G401 (cell line): Measurements from ENCODE around the gene SLC25A47. TPM values are rescaled to one million over a fixed set of nuclear protein-coding genes. Genes with fewer than 3 reads are reported as not detected.
"Not testable (repeated sequence)": the region's sequence is repeated elsewhere in the genome, so short reads cannot be mapped to it uniquely, and the experiment has no call there.

Source experiments
- DNase-seq: peaks from one replicate; pipeline ENCODE4 v3.0.0-alpha.2; 2015; ENCODE audit warnings: low spot score
- in situ Hi-C: cut with HindIII; loops from 2 replicates; pipeline ENCODE4 v1.10.0; 2016; ENCODE audit warnings: low sequenced_read_pairs, mixed read lengths
- total RNA-seq: library from RNA; depleted of rRNA; stranded (reverse); fragments of >200 nt; shearing (Covaris generic); gene quantifications from 2 replicates; pipeline ENCODE4 v1.2.3, GENCODE V29; 2014

The SLC25A47 gene
- total RNA-seq, 1 experiment from 2014 or later, result not detected

- DNase-seq, result no peak
- in situ Hi-C loops, result no loop called here
Observed at GRCh38 chr14:100336618-100337530, 13.7 kb downstream of the SLC25A47 start.

DNA sequence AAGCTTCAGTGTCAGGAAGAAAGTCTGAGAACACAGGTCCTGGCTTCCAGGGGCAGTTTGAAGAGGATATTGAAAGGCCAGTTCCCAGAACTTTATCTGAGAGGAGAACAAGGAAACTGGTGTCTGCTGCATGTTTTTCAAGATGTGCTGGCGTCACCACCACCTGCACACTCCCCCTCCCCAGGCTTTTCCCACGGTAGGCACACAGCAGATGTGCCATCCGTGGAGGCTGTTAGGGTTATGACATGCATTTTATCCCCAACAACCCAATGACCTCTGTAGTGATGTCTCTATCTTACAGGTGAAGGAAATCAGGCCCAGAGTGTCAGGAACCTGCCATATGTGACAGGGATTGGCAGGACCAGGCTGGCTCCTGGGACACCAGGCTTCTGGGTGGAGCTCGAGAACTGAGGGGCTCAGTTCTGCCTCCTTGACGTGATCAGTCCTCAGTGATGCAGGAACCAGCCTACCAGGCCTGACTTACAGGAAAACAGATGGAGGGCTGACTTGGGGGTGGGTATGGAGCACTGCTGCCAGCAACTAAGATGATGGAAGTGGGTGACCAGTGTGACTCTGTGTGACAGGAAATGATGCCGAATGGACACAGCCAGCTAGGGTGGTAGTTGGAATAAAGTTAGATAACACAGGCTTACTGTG is 16.8 kb downstream of the SLC25A47 start:
- no peak for DNase-seq

DNA sequence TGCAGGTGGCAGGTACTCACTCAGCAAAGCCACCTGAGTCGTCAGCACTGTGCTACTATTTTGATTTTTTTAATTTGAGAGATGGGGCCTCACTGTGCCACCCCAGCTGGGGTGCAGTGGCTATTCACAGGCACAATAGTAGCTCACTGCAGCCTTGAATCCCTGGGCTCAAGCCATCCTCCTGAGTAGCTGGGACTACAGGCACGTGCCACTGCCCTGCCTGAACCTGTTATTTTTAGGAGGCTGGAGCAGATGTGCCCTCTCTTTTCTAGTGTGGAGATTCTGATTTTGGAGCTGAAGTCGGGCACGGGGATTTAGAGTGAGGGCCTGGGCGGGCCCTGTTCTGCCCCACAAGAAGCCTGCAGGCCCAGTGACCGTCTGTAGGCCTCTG is 17.3 kb downstream of the SLC25A47 start:
- DNase-seq, result no peak
- in situ Hi-C loops, result no loop called here

More for the DNA sequence above, 16.8 kb downstream of the SLC25A47 start:
- in situ Hi-C loops, result no loop called here

DNA sequence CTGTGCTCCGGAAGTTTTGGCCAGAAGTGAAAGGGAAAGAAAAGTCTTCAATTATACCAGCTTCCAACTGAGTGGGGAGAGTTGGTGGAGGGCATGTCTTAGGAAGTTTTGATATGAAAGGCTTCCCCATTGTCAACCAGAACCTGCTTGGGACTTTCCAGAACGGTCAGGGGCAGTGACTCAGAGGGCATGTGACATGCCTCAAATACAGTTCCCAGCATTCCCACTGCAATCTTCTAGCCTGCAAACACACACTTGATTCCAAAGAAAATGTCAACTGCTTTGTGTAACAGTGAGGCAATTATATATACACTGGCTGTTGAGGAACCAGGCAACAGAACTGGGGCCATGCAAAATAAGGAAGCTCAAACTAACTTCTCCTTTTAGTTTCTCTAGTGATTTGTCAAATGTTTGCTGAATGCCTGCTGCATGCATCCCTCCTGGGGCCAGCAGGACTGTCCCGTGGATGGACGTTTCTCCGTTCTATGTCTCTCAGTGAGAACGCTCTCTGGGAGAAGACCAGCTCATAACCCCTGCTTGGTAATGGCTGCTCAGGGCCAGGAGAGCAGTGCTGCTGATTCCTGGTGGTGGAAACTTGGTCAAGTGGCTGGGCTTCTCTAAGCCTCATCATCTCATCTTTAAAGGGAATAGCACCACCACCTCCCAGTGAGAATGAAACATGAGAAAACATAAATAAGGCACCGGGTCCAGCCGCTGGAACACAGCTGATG is 18.3 kb downstream of the SLC25A47 start:
- in situ Hi-C loops, result no loop called here
- no peak for DNase-seq

- in situ Hi-C loops, result no loop called here
- DNase-seq, result no peak
Observed at GRCh38 chr14:100342195-100342594, 19.1 kb downstream of the SLC25A47 start.

- in situ Hi-C loops, DNase-seq: not testable (repeated sequence)
Observed at GRCh38 chr14:100342826-100343225, 19.7 kb downstream of the SLC25A47 start.

GRCh38 chr14:100344657-100345056 is 21.5 kb downstream of the SLC25A47 start:
- in situ Hi-C loops, DNase-seq: not testable (repeated sequence)

DNA sequence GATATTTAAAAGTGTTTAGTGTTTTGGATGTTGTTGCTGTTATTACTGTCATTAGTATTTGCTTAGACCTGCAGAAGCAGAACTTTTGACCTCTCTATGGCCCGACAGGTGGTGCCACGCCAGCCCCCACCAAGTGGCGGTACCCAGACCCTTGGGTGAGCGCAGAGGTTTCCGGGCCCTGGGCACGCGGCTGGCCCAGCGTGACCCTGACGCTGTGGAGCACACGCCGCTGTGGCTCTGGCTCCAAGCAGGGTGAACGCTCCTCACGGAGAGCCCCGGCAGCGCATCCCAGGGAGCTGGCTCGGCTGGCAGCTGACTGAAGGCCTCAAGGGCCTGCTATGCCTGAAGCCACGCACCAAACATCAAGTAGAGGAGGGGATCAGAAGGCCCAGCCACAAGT is 22.6 kb downstream of the SLC25A47 start:
- in situ Hi-C loops, result no loop called here
- no peak for DNase-seq

- in situ Hi-C loops, result no loop called here
- no peak for DNase-seq
Observed at GRCh38 chr14:100346306-100347091, 23.4 kb downstream of the SLC25A47 start.

- in situ Hi-C loops, result no loop called here
- DNase-seq, result no peak
Observed at GRCh38 chr14:100348253-100348729, 25.2 kb downstream of the SLC25A47 start.

GRCh38 chr14:100348784-100349685 is 25.9 kb downstream of the SLC25A47 start:
- DNase-seq, result no peak
- in situ Hi-C loops, result no loop called here

GRCh38 chr14:100350276-100350926 is 27.3 kb downstream of the SLC25A47 start:
- in situ Hi-C loops, result no loop called here
- DNase-seq, result no peak

- DNase-seq, result no peak
- in situ Hi-C loops, result no loop called here
Observed at GRCh38 chr14:100350986-100351385, 27.8 kb downstream of the SLC25A47 start.

DNA sequence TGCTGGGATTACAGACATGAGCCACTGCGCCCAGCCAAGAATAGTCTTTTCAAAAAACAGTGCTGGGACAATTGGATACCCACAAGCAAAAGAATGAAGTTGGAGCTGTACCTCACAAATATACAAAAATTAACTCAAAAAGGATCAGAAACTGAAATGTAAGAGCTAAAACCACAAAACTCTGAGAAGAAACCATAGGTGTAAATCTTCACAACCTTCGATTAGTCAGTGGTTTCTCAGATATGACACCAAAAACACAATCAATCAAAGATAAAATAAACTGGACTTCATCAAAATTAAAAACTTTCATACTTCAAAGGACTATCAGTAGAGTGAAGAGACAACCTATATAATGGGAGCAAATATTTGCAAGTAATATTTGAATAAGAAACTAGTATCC is 35.3 kb downstream of the SLC25A47 start:
- in situ Hi-C loops, result no loop called here

DNA sequence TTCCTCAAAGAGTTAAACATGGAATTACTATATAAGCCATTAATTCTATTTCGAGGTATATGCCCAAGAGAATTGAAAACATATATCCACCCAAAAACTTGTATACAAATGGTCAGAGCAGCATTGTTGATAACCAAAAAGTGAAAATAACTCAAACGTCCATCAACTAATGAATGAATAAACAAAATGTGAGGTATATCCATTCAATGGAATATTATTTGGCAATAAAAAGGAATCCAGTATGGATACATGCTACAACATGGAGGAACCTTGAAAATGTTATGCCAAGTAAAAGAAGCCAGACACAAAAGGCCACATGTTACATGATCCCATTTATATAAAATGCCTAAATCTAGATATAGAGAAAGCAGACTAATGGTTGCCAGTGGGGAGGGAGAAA is 36.0 kb downstream of the SLC25A47 start:
- in situ Hi-C loops, result no loop called here
- no peak for DNase-seq

More for the DNA sequence above, 35.3 kb downstream of the SLC25A47 start:
- DNase-seq, result no peak

DNA sequence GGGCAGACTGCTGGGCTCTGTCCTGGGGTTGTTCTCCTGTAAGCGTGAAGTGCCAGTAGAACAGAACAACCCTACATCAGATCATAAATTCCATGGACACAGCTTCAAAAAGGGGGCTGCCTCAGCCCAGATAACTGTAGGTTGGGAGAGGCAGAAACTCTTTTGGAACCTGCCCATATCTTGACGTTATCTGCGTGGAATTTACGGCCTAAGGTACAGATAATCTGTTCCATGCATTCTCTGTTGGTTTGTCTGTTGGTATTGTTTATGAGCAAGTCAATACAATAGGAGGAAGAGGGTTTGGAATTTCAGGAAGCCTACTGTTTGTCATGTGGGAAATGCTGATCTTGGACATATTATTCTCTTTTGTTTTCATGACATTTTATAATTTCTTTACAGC is 36.7 kb downstream of the SLC25A47 start:
- no peak for DNase-seq
- in situ Hi-C loops, result no loop called here

DNA sequence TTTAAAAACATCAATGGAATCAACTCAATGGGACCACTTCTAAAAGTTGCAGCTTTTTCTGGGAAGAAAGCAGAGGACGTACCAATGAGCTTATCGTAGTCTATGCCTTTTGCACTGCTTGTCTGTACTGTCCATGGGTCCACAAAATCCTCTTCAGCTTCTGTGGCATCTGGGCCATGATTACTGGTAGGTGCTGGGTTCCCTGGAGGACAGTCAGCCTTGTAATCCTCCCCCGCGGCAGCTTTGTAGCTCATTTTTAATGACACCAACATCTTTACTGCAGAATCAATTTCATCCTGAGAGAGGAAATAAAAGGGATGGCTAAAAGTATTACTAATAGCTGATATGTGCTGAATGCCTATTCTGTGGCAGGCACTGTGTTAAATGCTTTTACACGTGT is 38.5 kb downstream of the SLC25A47 start:
- in situ Hi-C loops, result no loop called here
- no peak for DNase-seq
